OCI-LY3 (cell line): Measurements from ENCODE around the gene GALK2.

ENCODE experiments used
- H2AFZ ChIP-seq: fragments of 200-600, 300-600 bp; shearing (Covaris generic); 2 replicates; pipeline ENCODE4 v1.6.0; 2014; ENCODE audit warnings: antibody characterized with exemption, low read depth, low read length
- H3K27ac ChIP-seq: fragments of 200-600, 300-600 bp; sonication (generic); 2 replicates; pipeline ENCODE4 v1.5.1; 2014; ENCODE audit warnings: mild to moderate bottlenecking, low read length, moderate library complexity, mixed read lengths
- H3K27me3 ChIP-seq: fragments of 200-600, 300-600 bp; sonication (generic); 2 replicates; pipeline ENCODE4 v1.6.1; 2014; ENCODE audit warnings: low read depth, low read length, mixed read lengths
- H3K36me3 ChIP-seq: fragments of 200-600, 300-600 bp; sonication (generic); replicated peaks from 2 replicates; pipeline ENCODE3; 2014; ENCODE audit warnings: low read depth, low read length, mixed read lengths
- H3K4me1 ChIP-seq: fragments of 300-600, 200-600 bp; sonication (generic); 2 replicates; pipeline ENCODE4 v1.6.1; 2014; ENCODE audit warnings: low read length, mixed read lengths
- H3K4me2 ChIP-seq: fragments of 200-600, 300-600 bp; sonication (generic); 2 replicates; pipeline ENCODE4 v1.6.1; 2014; ENCODE audit warnings: low read length, mixed read lengths
- H3K4me3 ChIP-seq: fragments of 300-600, 200-600 bp; sonication (generic); 2 replicates; pipeline ENCODE4 v1.5.1; 2014; ENCODE audit warnings: antibody characterized with exemption, mild to moderate bottlenecking, low read length, moderate library complexity
- H3K79me2 ChIP-seq: fragments of 300-600, 200-600 bp; shearing (Covaris generic); 2 replicates; pipeline ENCODE4 v1.6.1; 2014; ENCODE audit warnings: mild to moderate bottlenecking, low read length, mixed read lengths
- H3K9ac ChIP-seq: fragments of 300-600, 200-600 bp; shearing (Covaris generic); 2 replicates; pipeline ENCODE4 v1.6.0; 2014; ENCODE audit warnings: mild to moderate bottlenecking, low read length, moderate library complexity
- H3K9me3 ChIP-seq: fragments of 200-600, 300-600 bp; shearing (Covaris generic); 2 replicates; pipeline ENCODE4 v1.6.1; 2014; ENCODE audit warnings: low read length, mixed read lengths; ENCODE audit not compliant: insufficient read depth
- H4K20me1 ChIP-seq: fragments of 200-600, 300-600 bp; sonication (generic); 2 replicates; pipeline ENCODE4 v1.6.1; 2016; ENCODE audit warnings: low read length, mixed read lengths; ENCODE audit not compliant: insufficient read depth
- CTCF ChIP-seq: fragments of 200-600, 300-600 bp; sonication (generic); IDR thresholded peaks from 2 replicates; pipeline ENCODE4 v1.5.1; 2014; ENCODE audit warnings: antibody characterized with exemption, low read length, low read depth
- EZH2phosphoT487 ChIP-seq: fragments of 200-600 bp; shearing (Covaris generic); IDR thresholded peaks from 2 replicates; pipeline ENCODE4 v1.6.1; 2018; ENCODE audit warnings: antibody characterized with exemption, mixed run types, low read depth

Gene GALK2

GRCh38 chr15:49223536-49224274, 53.7 kb downstream of the GALK2 start:
- Histone ChIP-seq H3K9ac (no peak overlapping the region), H3K27me3 (no peaks in the 10 kb centered on the region), H3K36me3 (no peaks in the 10 kb centered on the region), H3K4me1 (no peaks in the 10 kb centered on the region), H3K4me3 (no peak overlapping the region), H3K27ac (no peak overlapping the region), H4K20me1 (no peaks in the 10 kb centered on the region), H3K4me2 (no peak overlapping the region), H3K79me2 (no peaks in the 10 kb centered on the region), H3K9me3 (no peaks in the 10 kb centered on the region), H2AFZ (no peak overlapping the region)
- TF ChIP-seq EZH2phosphoT487 (no peak), CTCF (no peak)

- no peak overlapping the region for H3K27ac ChIP-seq
- H3K79me2 ChIP-seq: no peaks in the 10 kb centered on the region
- no peaks in the 10 kb centered on the region for H3K36me3 ChIP-seq
- peak; percentile 17; the same call in 1 of the 2 replicates for TF ChIP-seq CTCF
- TF ChIP-seq EZH2phosphoT487: no peak
- H3K9me3 ChIP-seq: no peaks in the 10 kb centered on the region
- no peak overlapping the region for H2AFZ ChIP-seq
- H3K4me3 ChIP-seq: no peak overlapping the region
- H3K9ac ChIP-seq: no peak overlapping the region
- no peaks in the 10 kb centered on the region for H4K20me1 ChIP-seq
- no peaks in the 10 kb centered on the region for H3K4me1 ChIP-seq
- H3K4me2 ChIP-seq: no peak overlapping the region
- H3K27me3 ChIP-seq: no peaks in the 10 kb centered on the region
Observed at GRCh38 chr15:49225572-49226281, 55.7 kb downstream of the GALK2 start.

GRCh38 chr15:49227602-49228001, 57.6 kb downstream of the GALK2 start:
- no peaks in the 10 kb centered on the region for H4K20me1 ChIP-seq
- H3K4me2 ChIP-seq: no peak overlapping the region
- H3K4me1 ChIP-seq: peaks cover 10% of the 10 kb centered on the region
- H3K4me3 ChIP-seq: no peak overlapping the region
- H3K27me3 ChIP-seq: no peaks in the 10 kb centered on the region
- no peak overlapping the region for H3K9ac ChIP-seq
- H3K36me3 ChIP-seq: peaks cover 3% of the 10 kb centered on the region
- no peaks in the 10 kb centered on the region for H3K79me2 ChIP-seq
- H3K9me3 ChIP-seq: no peaks in the 10 kb centered on the region
- no peak overlapping the region for H2AFZ ChIP-seq
- H3K27ac ChIP-seq: no peak overlapping the region
- TF ChIP-seq EZH2phosphoT487 (no peak), CTCF (no peak)

- H3K27ac ChIP-seq: no peak overlapping the region
- no peaks in the 10 kb centered on the region for H3K27me3 ChIP-seq
- H3K9me3 ChIP-seq: no peaks in the 10 kb centered on the region
- no peak overlapping the region for H3K4me3 ChIP-seq
- H3K36me3 ChIP-seq: peaks cover 3% of the 10 kb centered on the region
- no peak overlapping the region for H3K9ac ChIP-seq
- H3K4me1 ChIP-seq: peaks cover 16% of the 10 kb centered on the region
- H4K20me1 ChIP-seq: no peaks in the 10 kb centered on the region
- H2AFZ ChIP-seq: no peak overlapping the region
- no peaks in the 10 kb centered on the region for H3K79me2 ChIP-seq
- TF ChIP-seq CTCF: no peak
- no peak for TF ChIP-seq EZH2phosphoT487
- H3K4me2 ChIP-seq: no peak overlapping the region
Observed at GRCh38 chr15:49229922-49230321, 59.9 kb downstream of the GALK2 start.
